GM20000 (cell line): ENCODE data around the gene RANBP3.

Source experiments
- DNase-seq: peaks from one replicate; pipeline ENCODE4 v3.0.0; 2012; ENCODE audit warnings: low spot score
- TF ChIP-seq, protein P1 (sequence below): IDR thresholded peaks from 2 replicates; pipeline ENCODE4 v1.5.1; 2012; ENCODE audit warnings: mild to moderate bottlenecking, control low read depth; ENCODE audit errors: extremely low read depth, missing control alignments

Gene RANBP3

DNA sequence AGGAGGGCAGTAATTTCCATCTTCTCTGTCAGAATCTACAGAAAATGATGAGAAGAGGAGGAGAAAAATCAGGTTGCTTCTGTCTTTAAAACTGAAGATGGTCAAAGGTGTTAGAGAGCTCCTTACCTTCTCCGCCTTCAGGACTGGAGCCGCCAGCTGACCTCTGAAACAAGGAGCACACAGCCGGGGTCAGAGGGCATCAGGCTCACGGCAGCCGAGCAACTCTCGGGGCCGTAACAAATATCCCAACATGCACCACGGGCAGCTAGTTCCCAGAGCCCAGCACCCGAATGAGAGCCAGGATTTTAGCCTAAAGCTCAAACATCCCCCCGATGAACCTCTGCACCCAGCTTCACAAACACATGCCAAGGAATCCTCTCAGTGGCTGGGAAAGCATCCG, 36.3 kb downstream of the RANBP3 start:
- TF ChIP-seq, protein P1, sequence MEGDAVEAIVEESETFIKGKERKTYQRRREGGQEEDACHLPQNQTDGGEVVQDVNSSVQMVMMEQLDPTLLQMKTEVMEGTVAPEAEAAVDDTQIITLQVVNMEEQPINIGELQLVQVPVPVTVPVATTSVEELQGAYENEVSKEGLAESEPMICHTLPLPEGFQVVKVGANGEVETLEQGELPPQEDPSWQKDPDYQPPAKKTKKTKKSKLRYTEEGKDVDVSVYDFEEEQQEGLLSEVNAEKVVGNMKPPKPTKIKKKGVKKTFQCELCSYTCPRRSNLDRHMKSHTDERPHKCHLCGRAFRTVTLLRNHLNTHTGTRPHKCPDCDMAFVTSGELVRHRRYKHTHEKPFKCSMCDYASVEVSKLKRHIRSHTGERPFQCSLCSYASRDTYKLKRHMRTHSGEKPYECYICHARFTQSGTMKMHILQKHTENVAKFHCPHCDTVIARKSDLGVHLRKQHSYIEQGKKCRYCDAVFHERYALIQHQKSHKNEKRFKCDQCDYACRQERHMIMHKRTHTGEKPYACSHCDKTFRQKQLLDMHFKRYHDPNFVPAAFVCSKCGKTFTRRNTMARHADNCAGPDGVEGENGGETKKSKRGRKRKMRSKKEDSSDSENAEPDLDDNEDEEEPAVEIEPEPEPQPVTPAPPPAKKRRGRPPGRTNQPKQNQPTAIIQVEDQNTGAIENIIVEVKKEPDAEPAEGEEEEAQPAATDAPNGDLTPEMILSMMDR: no peak
- DNase-seq: no peak

DNA sequence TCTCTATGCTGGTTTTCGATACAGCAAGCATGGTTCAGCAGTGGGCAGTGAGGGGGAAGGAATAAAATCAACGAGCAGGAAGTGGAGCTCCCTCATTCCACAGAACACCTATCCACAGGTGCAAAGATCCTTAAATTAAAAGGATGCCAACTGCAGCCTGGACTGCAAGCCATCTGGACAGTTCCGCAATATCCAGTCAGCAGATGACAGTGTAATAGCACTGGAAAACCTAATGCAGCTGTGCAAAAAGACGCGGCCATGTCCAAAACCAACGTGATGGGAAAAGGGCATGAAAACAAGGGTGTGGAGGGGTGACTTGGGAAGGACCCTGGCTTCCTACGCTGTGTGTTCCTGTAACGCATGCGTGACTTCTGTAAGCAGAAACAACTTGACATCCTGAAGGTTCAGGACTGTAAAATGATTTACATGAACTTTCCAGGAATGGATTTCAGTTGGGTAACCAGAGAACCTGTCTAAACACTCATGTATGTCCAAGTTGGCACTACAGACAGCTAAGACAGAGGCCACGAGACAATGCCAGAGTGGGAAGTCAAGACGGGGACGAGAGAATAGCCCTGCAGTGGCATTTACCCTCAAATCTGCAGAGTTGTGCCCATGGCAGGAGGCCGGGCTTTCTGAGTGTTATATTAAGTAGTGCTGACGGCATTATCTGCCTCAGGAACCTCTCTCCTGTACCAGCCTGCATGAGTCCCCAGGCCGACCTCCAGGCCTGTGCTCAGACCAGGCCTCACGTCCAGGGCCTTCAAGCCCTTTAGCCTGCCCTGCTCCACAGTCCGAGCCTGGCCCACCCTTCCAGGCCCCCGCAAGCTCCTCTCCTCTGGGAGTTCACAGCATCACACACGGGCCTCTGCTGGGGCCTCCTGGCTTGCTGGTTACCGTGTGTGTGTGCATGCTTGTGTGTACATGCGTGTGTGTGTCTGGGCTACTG, 37.4 kb downstream of the RANBP3 start:
- TF ChIP-seq, protein P1: no peak

DNA sequence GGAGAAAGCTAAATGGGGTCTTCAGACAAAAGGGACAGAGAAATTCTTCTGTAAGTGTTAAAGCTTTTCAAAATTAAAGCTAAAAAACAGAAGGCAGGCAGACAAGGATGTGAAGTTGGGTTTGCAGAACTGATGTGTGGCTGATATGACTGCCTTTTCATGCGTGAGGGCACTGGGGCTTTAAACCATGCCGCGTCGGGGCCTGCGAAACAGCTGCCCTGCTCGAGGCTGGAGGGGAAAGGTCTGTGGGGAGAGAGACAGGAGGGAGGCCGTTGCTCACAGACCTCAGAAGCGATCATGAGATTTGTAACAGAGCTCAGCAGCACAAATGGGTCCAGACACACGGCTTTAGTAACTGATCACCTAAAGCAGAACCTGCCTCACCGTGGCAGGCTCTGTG, 40.4 kb downstream of the RANBP3 start:
- no peak for DNase-seq
- TF ChIP-seq, protein P1: no peak

More for the DNA sequence above, 37.4 kb downstream of the RANBP3 start:
- DNase-seq: no peak

DNA sequence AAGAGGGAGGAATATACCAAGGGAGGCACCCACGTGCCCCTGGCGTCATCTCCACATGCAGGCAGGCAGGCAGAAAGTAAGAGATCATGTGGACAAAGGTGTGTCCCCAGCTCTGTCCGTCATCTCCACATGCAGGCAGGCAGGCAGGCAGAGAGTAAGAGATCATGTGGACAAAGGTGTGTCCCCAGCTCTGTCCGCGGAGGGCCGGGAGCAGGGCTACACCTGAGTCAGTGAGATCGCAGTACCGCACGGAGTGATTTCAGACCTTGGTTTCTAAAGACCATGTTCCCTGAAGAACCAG, 41.7 kb downstream of the RANBP3 start:
- no peak for DNase-seq

DNA sequence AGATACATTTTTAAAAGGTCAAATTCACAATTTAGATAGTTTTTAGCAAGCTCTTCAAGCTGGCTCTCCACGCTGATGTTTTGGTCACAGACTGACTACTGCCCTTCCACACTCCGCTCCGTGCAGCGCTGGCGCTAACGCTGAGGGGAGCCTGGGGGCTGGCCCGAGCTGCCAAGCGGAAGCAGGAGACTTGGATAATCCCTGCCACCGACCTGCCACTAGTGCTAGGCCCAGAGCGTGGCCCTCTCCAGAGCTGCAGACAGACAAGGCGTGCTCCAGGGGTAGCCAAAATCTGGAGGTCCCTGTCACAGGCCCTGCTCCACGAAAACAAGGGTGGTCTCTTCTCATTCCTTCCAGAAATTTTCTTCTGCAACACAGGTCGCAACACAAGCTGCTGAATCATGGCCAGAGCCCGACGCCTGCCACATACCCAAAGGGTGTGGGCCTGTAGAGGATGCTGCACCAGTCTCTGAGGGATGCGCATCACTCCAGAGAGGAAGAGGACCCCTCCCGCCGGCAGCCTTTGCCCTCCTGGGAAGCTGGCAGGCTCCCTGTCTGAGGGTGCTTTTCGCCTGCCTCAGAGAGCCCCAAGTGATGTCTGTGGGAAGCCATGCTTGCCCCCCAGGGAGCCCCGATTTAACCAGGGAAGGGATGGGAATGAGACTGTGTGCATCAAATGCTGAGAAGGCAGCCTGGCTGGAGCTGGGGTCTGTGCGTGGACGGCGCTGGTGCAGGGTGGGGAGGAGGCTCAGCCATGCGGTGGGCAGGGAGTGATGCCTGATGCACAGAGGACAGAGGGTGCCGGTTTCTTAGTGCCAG, 42.3 kb downstream of the RANBP3 start:
- no peak for DNase-seq

More for the DNA sequence above, 41.7 kb downstream of the RANBP3 start:
- TF ChIP-seq, protein P1: no peak

DNA sequence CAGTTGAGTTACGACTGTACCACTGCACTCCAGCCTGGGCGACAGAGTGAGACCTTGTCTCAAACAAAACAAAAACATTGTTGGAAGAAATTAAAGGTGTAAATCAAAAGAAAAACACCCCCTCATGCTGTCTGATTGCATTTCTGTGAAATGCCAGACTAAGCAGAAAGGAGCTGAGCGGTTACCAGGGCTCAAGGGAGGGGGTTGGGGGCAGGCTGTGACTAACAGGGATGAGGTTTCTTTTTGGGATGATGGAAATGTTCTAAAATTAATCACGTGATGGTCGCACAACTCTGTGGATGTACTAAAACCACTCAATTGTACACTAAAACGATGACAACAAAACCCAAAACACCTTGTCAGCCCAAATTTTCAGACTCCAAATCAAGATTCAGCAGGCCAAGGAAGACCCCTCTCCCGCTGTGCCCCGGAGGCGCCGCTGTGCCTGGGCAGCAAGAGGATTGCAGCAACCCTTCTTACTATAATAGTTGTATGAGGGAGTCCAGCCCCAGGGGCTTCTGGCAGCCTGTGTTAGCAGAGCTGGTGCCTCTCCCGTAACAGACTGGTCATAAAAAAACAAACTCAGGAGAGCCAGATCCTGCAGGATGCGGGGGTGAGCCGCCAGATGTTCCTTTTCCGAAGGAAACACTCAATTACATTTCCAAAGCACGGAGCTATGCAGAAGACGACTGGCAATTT, 43.0 kb downstream of the RANBP3 start:
- TF ChIP-seq, protein P1: no peak
- no peak for DNase-seq

More for the DNA sequence above, 42.3 kb downstream of the RANBP3 start:
- TF ChIP-seq, protein P1: no peak

DNA sequence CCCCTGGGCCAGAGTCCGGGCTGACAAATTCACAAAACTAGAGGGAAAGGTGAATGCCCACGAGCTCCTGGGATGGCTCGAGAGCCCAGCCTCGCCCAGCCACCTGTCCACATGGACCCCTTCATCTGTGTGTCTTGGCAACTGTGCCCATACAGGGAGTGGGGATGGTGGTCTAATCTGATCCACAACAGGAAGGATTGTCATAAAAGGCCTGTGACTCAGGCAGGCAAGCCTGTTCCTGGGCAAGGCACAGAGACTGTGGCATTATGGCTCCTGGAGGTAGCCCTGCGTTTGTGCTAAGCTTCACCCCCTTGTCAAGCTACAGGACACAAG, 43.9 kb downstream of the RANBP3 start:
- TF ChIP-seq, protein P1: no peak
- DNase-seq: no peak
